Measurements from ENCODE around the gene NBPF12. TPM values are rescaled to one million over a fixed set of nuclear protein-coding genes. Genes with fewer than 3 reads are reported as not detected.
"Not testable (repeated sequence)": the region's sequence is repeated elsewhere in the genome, so short reads cannot be mapped to it uniquely, and the experiment has no call there.

NBPF12 gene, protein sequence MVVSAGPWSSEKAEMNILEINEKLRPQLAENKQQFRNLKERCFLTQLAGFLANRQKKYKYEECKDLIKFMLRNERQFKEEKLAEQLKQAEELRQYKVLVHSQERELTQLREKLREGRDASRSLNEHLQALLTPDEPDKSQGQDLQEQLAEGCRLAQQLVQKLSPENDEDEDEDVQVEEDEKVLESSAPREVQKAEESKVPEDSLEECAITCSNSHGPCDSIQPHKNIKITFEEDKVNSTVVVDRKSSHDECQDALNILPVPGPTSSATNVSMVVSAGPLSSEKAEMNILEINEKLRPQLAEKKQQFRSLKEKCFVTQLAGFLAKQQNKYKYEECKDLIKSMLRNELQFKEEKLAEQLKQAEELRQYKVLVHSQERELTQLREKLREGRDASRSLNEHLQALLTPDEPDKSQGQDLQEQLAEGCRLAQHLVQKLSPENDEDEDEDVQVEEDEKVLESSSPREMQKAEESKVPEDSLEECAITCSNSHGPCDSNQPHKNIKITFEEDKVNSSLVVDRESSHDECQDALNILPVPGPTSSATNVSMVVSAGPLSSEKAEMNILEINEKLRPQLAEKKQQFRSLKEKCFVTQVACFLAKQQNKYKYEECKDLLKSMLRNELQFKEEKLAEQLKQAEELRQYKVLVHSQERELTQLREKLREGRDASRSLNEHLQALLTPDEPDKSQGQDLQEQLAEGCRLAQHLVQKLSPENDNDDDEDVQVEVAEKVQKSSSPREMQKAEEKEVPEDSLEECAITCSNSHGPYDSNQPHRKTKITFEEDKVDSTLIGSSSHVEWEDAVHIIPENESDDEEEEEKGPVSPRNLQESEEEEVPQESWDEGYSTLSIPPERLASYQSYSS (N-terminal part only)
- 5.6 and 8.1 TPM in 2 replicates for total RNA-seq

DNA sequence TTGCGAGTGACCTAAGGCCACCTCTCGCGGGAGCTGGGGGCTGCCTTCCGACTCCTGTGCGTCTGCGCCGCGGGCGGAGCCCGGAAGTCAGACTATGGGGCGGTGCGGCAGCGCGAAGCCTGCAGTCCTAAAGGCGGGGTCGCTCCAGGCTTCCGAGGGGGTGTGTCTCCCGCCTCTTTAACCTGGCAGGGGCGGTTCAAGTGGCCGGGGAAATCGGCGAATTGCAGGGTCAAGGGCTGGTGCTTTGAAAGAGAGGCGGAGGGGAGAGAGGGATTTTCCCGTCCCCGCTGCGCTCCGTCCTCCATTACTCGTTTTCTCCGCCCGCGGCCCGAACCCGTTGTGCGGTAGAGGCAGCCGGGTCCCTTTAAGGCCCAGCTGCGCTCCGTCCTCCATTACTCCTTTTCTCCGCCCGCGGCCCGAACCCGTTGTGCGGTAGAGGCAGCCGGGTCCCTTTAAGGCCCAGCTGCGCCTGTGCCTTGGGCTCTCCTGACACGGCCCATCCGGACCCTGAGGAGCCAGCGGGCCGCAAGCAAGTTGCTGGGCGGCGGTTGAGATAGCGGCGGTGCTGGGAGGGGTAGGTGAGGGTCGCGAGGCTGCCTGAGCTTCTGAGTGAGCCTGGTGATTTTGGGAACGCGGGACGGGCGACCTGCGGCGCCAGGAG is at the start of gene NBPF12:
Gene NBPF12, plus strand, starts transcription at position 83 of the 661 bp plus-strand sequence. CDS start 21,820 bp downstream, outside the sequence.
- DNase-seq: peak; percentile 79

DNA sequence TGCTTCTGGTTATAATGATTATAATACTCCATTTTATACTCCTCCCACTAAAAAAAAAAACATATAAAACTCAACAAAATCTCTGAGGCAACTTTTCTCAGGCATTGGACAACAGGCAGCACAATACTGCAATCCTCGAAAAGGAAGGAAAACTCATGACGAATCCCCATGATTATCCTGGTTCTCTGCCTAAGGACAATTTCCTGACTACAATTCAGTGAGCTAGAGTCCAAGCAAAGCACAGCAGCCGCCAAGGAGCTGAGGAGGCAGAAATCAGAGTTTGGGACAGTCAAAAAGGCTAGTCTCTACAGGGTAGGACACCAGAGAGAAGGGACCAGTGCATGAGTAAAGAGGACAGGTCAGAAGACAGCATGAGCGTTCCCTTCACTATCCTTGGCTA is 46.8 kb upstream of the NBPF12 start:
- not testable (repeated sequence) for DNase-seq

DNA sequence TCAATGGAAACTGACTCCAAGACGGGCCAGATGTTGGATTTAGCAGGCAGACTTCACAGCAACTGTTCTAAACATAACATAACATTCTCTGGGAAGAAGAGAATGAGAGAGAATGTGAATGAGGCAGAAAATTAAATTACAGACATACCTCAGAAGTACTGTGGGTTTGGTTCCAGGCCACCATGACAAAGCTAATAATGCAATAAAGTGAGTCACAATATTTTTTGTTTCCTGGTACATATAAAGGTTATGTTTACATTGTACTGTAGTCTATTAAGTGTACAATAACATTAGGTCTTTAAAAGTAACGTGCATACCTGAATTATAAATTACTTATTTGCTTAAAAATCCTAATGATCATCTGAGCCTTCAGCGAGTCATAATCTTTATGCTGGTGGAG is 45.8 kb upstream of the NBPF12 start:
- not testable (repeated sequence) for DNase-seq

DNA sequence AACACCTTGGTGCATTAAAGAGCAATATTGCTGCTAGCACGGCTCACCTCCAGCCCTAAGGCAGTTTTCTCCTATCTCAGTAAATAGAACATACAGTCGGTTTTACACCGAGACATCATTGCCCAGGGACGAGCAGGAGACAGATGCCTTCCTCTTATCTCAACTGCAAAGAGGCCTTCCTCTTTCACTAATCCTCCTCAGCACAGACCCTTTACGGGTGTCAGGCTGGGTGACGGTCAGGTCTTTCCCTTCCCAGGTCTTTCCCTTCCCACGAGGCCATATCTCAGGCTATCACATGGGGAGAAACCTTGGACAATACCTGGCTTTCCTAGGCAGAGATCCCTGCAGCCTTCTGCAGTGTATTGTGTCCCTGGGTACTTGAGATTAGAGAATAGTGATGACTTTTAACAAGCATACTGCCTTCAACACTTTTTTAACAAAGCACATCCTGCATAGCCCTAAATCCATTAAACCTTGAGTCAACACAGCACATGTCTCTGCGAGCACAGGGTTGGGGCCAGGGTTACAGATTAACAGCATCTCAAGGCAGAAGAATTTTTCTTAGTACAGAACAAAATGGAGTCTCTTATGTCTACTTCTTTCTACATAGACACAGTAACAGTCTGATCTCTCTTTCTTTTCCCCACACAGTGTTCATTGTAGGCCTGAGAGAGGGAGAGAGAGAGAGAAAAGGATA is 30.4 kb upstream of the NBPF12 start:
- DNase-seq: not testable (repeated sequence)

DNA sequence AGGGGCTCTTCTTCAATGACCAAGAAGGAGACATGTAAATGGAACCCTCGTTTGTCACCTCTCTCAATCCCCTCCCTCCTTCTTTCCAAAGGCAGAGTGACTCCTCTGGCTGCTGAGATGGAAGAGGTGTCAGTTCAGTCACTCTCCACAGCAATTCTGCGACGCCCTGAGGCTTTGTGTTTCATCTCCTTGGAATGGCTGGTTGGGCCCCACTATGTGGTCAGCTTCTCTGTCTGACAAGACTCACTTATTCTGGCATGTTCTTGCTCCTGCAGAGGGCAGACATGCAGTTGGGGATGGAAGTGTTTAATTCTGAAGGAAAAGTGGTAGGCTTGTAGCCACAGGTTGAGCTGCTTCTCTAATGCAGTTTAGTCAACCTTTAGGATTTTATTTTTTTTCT is 25.1 kb upstream of the NBPF12 start:
- DNase-seq: not testable (repeated sequence)

DNA sequence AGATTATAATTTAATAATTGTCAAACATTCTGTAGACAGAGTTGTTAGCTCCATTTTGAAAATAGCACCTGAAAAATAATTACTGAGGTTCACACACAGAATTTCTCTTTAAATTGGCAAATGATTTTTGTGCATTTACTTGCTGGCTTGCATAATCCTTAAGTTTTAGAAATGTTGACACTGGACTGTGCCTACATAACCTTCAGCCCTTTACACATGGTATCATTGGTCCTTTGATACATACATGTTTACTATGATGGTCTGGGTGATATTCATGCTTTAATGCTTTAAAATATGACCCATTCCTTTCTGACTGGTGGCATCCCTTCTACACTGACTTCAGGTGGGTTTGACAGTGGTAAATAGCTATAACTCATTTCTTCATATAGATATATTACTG is 17.3 kb upstream of the NBPF12 start:
- not testable (repeated sequence) for DNase-seq

DNA sequence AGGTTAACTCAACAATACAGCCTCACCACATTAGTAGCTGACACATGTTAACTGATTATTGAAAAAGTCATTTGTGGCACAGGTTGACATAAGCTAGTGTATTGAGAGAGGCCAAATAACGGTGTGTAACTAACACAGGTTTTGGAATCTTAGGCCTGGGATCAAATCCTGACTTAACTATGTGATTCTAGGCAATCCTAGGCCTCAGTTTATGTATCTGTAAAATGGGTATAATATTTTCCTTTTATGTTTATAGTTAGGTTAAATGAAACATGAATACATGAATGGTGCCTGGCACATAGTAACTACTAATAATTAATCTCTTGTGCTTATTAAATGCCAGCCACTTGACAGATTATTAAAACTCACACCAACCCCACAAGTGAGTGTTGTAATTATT is 15.5 kb upstream of the NBPF12 start:
- not testable (repeated sequence) for DNase-seq

DNA sequence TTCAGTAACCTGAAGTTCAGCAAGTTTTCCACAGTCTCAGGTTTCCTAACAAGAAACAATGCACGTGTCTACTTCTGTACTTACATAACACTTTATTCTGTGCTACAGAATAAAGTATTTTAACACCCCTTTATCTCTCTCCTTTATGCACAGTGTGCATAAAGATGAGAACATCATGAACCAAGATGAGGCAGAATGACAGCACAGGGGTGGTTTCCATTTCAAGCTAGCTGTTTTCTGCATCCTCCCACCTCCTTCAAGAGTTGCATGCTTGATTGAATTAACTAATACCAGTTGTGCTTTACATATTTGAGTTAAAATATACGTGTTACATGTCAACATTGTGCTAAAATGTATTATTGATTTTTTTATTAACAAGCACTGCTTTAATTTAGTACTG is 14.0 kb upstream of the NBPF12 start:
- DNase-seq: not testable (repeated sequence)

DNA sequence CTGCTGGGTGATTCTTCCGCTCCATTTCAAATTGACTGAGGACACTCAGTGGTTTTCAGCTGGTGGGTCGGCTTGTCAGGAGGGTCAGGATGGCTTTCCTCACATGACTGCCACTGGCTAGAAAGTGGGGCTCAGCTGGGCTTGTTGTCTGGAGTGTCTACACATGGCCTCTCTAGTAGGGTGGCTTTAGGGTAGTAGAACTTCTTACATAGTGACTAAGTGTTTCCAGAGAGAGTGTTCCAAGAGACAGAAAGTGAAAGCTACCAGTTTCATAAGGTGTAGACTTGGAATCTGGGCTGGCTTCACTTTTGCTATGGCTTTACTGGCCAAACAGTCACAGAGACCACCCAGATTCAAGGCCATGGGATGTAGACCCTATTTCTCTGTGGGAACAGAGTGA is 11.7 kb upstream of the NBPF12 start:
- DNase-seq: not testable (repeated sequence)

DNA sequence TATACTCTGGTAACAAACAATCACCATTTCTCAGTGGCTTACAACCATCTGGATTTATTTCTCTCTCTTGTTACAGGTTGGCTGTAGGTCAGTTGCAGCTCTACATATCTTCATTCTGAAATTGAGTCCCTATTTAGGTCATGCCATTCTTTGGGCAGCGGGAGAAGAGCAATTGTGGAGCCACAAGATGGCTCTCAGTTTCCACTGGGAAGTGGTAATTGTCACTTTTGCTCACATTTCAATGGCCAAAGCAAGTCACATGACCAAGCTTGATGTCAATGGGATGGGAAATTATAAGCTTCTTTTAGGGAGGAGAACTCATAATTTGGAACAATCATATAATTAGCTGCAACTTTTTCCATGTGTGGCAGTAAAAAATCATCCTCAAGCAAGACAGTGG is 7.9 kb upstream of the NBPF12 start:
- DNase-seq: not testable (repeated sequence)

DNA sequence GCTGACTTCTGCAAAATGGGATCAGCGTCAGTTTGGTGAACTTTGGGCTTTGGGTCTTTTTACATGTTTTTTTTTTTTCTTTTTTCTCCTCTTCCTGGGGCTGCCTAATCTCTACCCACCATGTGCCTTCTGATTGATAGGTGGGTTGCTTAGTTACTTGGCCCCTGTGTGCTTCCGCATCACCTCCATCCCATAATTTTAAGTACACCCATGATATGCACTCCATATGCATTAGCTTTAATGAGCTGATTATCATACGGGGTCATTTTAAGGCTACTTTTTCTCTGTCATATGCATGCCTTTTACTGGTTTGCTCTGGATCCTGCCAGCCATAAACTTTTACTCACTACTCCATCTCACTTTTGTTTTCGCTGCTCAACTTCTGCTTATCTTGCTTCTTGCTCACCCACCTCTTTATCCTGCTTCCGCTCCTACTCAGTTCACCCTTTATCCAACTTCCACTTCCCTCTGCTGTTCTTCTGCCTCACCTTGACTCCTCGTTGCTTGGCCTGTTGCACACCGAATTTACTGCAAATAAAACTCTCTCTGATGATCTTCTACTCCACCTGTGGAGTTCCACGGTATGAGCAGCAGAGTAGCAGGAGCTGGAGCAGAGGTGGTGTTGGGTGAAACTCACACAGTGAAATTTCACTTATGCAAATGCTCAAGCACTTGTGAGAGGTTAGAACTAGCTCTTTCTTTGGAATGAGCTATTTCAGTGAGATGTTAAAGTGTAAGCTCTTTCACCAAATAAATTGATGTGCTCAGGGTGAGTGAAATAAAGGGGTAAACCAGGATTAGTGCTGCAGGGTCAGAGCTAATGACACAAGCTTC is 3.5 kb upstream of the NBPF12 start:
- DNase-seq: not testable (repeated sequence)

DNA sequence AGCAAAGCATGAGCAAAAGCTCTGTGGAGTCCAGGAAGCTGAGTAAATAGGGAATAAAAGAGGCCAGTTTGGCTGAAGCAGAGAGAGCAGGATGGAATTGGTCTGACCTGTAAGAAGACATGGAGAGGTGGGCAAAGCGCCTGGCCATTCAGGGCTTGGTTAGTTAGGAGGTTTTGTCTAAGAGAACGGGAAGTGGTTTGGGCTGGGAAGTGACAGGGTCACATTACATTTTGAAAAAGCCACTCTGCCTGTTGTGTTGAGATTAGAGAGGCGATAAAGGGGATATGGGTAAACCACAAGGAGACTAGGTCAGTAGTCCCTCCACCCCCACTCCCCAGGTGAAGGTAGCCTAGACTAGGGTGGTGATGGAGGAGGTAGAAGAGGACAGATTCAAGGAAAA is 662 bp upstream of the NBPF12 start:
- not testable (repeated sequence) for DNase-seq

DNA sequence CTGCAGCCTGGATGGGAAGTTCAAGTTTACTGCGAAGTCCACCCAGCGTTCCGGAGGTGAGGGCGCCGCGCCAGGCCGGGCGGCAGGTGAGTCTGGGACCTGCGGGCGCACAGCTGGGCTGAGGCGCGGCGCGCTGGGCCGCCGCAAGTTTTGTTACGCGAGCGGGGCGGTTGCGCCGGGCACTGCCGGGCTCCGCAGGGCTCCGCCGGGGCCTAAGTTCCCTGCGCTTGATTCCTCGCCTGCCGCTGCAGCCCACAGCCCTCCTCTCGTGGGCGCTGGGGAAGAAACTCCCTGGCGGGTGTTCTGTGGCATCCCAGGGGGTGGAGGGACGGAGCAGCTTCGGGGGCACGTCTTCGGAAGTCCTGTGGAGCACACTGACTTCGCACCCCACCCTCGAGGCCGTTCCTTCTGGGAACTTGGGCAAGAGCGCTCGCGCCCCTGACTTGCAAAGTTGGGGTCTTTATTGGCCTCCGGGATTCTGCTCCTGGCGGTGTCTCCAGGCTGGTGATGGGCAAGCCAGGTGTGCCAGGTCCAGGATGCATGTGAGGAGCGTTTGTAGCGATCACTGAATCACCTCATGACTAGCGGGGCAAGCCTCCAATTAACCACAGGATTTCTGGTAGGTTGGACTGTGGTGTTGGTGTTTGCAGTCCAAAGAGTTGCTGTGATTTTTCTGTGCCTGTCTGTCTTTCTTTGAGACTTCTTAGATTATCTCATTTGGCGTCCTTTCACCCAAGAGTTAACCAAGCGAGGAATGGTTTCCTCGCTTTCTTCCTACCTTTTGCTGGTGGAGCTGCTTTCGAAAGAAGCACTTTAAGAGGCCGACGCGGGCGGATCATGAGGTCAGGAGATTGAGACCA is 1.0 kb downstream of the NBPF12 start:
- DNase-seq: peak; percentile 39

DNA sequence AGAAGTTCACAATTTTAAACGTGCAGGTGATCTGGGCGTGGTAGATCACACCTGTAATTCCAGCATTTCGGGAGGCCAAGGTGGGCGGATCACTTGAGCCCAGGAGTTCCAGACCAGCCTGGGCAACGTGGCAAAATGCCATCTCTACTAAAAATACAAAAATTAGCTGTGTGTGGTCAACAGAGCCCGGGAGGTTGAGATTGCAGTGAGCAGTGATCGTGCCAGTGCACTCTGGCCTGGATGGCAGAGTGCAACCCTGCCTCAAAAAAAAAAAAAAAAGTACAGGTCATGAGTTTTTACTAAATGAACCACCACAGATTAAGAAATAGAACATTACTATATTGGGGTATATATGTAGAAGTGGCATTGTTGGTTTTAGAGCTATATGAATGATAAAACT is 2.2 kb downstream of the NBPF12 start:
- DNase-seq: not testable (repeated sequence)

DNA sequence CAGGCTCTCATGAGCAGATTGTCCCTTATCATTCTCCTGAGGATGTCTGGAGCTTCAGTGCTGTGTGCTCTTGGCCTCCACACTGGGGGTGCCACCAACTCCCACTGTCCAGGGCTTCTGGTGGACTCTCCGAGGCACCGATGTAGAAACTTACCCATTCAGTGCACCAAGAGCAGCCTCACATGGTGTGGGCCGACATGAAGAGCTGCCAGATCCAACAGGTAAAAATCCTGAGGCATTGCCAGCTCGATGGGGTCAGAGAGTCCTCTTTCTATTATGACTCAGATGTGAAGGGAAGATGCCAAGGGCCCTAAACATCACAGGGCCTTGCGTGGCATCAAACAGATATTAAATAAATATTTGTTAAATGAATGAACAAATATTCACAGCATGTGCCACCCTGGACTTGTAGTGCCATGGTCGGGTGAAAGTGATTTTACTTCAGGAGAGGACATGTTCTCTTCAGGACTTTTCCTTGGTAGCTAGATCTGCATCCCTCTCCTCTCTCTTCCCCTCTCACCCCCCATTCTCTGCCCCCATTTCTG is 5.3 kb downstream of the NBPF12 start:
- not testable (repeated sequence) for DNase-seq

DNA sequence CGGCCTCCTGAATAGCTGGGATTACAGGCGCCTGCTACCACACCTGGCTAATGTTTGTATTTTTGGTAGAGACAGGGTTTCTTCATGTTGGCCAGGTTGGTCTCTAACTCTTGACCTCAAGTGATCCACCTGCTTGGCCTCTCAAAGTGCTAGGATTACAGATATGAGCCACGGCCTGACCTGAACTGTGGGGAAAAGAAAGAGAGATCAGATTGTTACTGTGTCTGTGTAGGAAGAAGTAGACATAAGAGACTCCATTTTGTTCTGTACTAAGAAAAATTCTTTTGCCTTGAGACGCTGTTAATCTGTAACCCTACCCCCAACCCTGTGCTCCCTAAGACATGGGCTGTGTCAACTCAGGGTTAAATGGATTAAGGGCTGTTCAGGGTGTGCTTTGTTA is 10.0 kb downstream of the NBPF12 start:
- DNase-seq: not testable (repeated sequence)

DNA sequence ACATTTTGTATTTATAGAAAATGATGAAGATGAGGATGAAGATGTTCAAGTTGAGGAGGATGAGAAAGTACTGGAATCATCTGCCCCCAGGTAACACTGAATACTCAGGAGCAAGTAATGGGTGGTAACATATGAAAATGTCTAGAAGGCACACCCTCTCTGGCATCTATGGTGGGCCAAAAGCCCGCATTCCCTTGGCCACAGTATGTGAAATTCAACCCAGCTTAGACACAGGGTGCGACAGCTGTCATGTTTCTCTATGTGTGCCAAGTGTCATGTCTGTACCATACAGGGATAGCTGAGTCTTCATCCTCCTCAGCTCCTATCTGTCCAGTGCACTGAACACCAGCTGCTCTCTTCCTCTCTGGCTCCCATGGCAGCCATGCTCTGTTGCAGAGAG is 26.2 kb downstream of the NBPF12 start:
- DNase-seq: not testable (repeated sequence)

DNA sequence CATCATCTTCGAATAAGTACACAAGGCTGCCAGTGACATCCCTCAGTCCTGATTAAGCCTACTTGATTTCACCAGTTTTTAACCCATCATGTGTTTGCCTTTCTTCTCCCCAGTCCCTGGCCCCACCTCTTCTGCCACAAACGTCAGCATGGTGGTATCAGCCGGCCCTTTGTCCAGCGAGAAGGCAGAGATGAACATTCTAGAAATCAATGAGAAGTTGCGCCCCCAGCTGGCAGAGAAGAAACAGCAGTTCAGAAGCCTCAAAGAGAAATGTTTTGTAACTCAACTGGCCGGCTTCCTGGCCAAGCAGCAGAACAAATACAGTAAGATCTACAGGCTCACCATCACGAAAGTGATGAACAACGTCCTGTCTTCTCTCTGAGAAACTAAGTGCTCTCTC is 28.2 kb downstream of the NBPF12 start:
- peak; percentile 8 for DNase-seq

DNA sequence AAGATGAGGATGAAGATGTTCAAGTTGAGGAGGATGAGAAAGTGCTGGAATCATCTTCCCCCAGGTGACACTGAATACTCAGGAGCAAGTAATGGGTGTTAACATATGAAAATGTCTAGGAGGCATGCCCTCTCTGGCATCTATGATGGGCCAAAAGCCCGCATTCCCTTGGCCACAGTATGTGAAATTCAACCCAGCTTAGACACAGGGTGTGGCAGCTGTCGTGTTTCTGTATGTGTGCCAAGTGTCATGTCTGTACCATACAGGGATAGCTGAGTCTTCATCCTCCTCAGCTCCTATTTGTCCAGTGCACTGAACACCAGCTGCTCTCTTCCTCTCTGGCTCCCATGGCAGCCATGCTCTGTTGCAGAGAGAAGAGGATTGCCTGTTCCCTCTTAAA is 32.5 kb downstream of the NBPF12 start:
- DNase-seq: not testable (repeated sequence)

DNA sequence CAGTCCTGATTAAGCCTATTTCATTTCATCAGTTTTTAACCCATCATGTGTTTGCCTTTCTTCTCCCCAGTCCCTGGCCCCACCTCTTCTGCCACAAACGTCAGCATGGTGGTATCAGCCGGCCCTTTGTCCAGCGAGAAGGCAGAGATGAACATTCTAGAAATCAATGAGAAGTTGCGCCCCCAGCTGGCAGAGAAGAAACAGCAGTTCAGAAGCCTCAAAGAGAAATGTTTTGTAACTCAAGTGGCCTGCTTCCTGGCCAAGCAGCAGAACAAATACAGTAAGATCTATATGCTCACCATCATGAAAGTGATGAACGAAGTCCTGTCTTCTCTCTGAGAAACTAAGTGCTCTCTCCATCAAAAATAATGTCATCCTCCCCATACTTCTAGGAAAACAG is 34.6 kb downstream of the NBPF12 start:
- DNase-seq: not testable (repeated sequence)
